GM18907 (cell line): ENCODE measurements around the gene PAK2.
"Not testable (repeated sequence)": the region's sequence is repeated elsewhere in the genome, so short reads cannot be mapped to it uniquely, and the experiment has no call there.

Experiments used
- ATAC-seq: cut with Tn5 transposase; IDR thresholded peaks from one replicate; pipeline ENCODE4 v1.9.1; 2021; ENCODE audit warnings: mild to moderate bottlenecking, moderate library complexity; ENCODE audit not compliant: unreplicated experiment

The PAK2 gene

DNA sequence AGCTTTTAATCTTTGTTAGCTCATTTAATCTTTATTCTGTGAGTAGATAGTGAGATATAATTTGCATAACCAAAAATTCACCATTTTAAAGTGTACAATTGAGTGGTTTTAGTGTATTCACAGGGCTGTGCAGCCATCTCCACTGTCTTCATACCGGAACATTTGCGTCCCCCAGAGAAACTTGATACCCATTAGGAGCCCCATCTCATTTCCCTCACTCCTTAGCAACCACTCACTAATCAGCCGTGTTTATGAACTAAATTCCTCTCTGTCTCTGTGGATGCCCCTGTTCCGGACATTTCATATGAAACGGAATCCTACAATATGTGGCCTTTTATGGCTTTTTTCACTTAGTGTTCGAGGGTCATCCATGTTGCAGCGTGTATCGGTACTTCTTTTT lies 38.2 kb downstream of the PAK2 start:
- ATAC-seq = no peak

DNA sequence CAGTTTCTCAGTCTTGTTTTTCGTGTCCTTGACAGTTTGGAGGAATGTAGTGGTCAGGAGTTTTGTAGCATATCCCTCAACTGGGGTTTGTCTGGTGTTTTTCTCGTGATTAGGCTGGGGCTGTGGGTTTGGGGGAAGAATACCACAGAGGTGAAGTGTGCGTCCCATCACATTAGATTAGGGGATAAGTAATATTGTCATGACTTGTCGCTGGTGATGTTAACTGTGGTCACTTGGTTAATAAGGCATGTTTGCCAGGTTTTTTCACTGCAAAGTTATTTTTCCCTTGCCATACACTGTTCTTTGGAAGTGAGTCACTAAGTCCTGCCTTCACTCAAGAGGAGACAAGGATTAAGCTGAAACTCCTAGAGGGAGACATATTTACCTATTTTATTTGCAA lies 39.1 kb downstream of the PAK2 start:
- no peak for ATAC-seq

DNA sequence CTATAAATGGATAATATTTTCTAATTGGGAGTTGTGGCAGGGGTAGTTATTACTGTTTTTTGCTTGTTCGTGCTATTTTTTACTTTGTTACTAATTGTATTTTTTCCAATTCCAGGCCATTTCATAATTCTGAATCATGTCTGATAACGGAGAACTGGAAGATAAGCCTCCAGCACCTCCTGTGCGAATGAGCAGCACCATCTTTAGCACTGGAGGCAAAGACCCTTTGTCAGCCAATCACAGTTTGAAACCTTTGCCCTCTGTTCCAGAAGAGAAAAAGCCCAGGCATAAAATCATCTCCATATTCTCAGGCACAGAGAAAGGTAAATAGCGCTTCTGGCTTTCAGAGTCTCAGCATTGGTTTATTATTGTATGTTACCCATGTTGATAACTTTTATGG lies 42.9 kb downstream of the PAK2 start:
- ATAC-seq = no peak

DNA sequence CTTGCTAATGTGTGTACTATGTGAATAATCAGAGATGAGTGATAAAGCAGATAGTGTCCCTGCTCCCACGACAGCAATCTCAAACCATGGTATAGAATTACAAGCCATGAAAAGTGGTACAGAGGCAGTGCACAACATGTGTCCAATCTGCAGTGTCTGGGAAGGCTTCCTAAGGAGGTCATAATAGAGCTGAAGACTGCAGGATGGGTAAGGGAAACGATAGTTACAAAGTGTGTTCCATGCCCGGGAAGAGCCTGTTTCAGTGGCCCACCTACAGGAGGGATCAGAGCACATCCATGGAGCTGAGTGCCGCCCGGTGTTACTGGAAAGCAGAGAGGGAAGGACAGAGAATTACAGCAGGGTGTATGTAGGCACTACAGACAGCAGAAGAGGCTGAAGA lies 48.9 kb downstream of the PAK2 start:
- ATAC-seq = no peak

DNA sequence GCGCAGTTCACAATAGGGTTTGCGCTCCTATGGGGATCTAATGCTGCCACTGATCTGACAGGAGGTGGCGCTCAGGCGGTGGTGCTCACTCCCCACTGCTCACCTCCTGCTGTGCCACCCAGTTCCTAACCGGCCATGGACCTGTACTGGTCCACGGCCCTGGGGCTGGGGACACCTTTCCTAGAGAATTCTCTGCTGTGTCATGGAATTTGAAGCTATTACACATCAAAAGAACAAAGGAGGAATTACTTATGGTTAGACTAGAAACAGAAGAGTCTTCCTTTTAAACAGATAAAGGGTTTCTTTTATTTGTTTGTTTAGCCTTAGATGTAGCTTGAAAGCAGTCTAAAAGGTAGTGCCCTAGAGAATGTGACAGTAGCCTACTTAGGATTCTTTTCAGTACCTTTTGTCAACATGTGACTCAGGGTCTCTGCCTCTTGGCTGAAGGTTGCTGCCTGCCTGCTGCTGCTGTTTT lies 50.3 kb downstream of the PAK2 start:
- ATAC-seq = no peak

DNA sequence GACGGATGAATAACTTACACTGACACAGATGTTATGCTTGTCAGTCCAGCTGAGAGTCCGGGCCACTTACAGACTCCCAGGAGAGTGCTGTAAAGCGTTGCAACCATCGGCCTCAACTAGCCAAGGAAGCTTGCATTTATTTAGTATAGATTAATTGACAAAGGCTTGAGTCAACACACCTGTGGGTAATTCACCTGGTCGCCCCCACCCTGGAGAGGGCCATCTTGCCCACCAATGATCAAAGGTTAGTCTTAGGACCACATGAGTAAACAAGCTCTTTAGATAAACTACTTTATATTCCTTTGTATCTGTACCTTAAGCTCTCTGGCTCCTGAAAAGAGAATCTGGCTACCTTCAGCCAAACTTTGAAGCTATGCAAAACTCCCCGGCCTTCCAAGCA lies 51.0 kb downstream of the PAK2 start:
- no peak for ATAC-seq

DNA sequence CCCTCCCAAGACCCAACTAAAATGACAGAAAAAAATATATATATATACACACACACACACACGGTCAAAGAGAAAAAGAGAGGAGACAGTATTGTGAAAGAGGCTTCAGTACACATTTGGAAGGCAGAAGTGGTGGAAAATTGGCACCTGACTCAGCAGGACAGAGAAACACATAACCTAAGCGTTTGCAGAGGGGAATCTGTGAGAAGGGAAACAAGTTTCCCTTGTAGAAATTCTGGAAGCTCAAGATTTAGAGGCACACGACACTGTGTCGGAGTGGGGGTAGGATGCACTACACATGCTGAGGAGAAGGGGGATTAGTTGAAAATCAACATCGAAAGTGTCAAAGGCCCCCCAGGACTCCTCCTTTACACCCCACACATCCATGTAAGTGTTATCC lies 53.1 kb downstream of the PAK2 start:
- ATAC-seq = no peak

DNA sequence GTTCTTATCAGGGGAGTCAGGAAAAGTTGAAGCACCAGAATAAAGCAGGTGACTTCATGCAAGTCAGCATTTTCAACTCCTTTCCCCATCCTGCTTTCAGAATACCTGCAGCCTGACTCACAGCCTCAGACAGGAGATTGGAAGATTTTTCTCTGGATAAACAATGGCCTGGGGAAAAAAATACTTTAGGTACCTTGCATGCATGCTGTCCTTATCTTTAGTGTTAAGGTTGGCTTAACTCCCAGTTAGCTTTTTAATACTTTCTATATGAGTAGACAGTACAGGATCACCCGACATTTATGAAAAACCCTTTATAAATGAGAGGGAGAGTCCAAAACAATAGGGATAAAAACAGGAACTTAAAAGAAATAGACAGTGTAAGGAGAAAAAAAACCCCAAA lies 53.6 kb downstream of the PAK2 start:
- ATAC-seq = no peak

DNA sequence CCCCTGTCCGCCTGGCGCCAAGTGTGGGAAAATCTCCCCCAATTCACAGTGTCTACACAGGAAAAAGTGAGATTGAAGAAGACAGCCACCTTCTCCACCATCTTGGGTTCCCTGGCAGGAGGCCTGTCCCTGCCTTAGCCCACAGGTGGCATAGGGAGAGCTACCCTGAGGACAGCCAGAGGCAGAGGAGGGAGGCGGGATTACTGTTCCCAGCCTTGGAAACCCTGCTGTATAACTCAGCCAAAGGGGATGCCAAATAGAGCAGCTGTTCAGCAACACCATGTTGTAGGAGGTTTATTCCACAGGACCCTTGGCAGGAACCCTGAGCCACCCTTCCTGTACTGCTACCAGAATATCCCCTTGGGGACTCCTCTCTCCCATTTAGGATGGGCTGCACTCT lies 54.8 kb downstream of the PAK2 start:
- no peak for ATAC-seq

DNA sequence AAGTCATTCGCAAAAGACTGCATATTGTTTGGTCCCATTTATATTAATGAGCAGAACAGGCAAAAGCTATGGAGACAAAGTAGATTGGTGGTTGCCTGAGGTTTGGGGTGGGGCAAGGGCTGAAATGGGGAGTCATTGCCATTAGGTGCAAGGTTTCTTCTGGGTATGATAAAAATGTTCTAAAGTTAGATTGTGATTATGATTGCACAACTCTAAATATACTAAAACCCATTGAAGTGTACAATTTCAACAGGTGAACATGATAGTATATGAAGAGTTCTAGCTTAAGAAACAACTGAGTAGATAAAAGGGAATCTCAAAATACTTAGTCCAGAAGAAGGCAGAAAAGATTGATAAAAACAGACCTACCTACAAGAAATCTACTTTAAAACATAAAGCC lies 56.7 kb downstream of the PAK2 start:
- ATAC-seq = no peak

DNA sequence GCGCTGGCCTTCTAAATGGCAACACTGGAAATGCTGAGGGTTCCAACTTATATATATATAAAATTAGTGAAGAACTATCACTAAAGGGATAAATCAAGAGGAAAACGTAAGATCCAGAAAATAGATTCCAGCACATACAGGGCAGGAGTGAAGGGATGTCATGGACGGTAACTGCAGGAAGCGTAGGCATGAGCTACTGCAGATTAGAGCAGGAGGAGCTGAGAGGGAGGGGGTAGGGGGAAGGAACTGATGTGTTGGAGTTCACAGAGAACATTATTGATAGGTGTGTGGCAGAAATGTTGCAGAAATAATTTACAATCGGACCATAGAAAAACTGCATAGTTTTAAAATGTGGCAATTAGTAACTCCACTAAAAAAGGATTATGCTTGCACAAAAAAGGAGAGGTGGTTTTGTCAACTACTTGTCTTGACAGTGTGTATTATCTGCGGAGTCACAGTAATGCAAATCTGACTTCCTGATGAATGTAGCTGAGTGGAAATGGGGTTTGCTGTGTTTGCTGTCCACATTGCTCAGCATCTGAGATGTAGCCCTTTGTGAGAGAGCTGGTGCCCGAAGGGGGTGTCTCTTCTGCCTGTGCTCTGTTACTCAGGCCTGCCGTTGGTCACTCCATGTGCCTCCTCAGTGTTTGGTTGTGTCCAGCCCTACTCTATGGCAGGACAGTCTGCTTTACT lies 61.2 kb downstream of the PAK2 start:
- no peak for ATAC-seq

DNA sequence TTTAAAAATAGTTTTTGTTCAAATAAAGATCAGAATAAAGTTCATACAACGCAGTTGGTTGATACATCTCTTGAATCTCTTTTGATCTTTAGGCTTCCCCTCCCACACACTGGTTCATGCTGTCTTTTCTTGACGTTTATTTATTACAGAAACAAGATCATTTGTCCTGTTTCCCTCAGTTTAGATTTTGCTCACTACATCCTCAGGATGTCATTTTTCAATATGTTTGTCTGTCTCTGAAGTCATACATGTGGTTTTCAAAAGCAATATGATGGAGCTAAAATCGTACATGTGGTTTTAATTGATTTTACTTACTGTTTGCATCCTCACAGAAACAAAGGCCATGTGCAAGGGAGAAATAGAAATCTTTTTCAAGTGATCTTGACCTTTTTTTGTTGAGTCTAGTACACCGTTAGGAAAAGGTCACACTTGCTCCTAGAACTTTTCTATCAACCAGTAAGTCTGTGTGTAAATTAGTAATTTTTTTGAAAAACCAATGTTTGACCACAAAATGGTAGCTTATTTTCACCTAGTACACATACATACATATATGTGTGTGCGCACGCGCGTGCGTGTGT lies 64.3 kb downstream of the PAK2 start:
- ATAC-seq = no peak

DNA sequence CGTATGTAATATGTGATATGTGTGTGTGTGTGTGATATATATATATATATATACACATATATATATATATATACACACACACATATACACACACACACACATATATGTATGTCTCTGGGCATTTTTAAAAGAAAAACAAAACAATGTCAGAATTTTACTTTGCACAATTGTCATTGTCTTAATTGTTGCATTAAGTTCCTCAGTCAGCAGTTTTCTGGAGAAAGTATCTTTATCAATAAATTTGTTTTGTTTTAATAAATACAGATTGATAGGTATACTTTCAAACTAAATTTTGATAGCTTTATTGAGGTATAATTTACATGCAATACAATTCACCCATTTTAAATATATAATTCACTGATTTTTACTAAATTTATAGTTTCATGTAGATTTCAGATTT lies 65.1 kb downstream of the PAK2 start:
- ATAC-seq = no peak

DNA sequence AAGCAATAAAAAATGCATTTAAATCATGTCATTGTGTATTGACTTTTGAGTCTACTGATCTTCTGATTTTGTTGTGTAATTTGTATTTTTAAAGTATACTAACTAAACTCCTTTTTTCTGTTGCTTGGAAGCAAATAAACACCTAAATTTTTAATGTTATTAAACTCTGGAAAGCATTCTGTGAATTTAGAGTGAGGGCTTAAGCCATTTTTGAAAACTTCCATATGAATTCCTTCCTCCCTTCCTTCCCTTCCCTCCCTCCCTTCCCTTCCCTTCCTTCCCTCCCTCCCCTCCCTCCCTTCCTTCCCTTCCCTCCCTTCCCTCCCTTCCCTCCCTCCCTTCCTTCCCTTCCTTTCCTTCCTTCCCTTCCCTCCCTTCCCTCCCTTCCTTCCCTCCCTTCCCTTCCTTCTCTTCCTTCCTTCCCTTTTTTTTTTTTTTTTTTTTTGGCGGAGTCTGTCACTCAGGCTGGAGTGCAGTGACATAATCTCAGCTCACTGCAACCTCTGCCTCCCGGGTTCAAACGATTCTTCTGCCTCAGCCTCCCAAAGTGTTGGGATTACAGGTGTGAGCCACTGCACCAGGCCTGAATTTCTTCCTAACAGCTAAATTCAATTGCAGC lies 71.4 kb downstream of the PAK2 start:
- no peak for ATAC-seq

DNA sequence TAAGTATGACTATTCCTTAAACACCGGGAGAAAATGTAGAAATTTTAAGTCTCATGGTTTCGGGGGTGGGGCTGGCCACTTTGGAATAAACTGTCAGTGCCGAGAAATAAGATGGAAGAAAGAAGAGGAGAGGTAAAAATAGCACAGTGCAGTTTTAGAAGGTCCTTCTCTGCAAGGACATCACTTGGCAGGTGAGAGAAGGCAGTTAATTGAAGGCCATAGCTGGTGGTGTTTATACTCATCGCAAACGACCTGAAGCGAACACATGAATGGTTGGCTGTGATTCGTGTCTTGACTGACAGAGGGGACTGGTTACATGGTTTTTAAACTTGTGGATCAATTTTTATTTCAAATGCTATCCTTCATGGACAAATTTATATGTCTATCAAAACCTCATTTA lies 73.2 kb downstream of the PAK2 start:
- ATAC-seq = no peak

DNA sequence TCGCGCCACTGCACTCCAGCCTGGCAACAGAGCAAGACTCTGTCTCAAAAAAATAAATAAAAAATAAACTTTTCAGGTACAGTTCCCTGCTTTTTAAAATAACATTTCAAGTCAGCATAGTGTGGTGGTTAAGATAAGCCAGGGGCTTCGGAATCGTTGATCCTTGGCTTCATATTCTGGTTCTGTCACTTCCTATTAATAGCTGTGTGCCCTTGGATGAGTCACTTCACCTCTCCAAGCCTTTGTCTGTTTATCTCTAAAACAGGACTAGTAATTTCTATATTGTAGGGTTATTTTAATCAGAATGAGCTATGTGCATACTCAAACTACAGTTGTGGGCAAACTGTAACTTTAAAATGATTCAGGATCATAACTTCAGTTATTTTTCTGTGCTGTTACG lies 74.2 kb downstream of the PAK2 start:
- ATAC-seq = no peak

DNA sequence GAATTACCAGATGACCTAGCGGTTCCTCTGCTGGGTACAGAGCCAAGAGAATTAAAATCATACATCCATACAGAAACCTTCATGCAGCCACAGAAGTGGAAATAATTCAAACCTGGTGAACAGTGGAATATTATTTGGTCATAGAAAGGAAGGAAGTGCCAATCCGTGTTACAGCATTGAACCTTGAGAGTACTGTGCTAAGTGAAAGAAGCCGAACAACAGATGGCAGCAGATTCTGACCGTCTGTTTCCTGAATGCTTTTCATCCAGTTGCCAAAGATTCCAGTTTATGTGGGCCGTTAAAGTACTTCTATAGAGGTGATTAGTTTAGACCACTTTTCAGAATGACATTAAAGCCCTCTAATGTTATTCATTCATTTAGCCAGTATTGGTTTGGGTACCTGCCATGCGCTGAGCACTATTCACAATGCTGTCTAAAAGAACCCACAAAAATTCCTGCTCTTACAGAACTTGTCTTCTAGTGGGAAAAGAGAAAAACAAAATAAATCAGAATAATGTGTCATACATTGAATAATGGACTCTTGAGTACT lies 82.2 kb downstream of the PAK2 start:
- ATAC-seq = no peak

DNA sequence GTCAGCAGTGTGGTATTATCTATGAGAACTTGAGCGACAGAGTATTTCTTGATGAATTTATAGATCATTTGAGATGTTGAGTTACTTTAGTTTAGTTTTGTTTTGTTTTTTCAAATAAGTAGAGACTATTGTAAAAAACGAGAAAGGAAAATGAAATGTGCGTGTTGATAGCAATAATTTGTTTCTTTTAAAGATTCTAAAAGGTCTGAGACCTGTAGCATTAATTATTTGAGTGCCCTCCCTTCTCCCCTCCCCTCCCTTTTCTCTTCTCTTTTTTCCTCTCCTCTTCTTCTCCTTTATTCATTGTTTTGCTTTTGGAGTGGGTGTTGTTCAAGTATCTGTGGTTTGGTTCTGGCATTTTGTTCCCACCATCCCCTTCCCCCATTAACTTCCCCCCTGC lies 90.0 kb downstream of the PAK2 start:
- not testable (repeated sequence) for ATAC-seq

DNA sequence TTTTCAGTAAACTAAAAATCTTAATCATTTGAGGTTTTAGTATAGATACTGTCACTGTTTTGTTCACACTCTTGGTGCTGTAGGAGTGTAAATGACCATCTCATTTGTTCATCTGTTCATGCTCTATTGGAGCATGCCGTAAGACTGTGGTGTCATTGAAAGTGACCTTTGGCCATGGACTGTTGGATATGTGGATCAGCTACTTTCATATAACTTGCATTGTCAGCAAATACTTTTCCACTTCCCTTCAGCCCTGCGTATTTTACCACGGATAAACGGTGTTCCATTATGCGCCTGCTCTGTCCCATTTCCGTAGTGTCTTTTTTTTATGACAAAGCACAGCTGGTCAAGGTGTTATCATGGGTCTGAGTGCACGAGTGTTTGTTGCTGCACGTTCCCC lies 95.4 kb downstream of the PAK2 start:
- no peak for ATAC-seq

DNA sequence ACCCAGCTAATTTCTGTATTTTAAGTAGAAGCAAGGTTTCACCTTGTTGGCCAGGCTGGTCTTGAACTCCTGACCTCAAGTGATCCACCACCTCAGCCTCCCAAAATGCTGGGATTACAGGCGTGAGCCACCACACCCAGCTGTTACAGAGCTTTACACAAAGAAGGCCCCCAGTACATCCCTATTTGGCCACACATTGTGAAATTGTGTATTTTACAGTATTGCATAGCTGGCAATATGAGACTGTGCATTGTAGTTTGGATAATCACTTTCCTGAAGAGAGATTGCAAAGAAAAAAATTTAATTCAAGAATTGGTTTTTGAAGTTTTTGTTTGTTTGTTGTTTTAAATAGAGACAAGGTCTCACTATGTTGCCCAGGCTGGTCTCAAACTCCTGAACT lies 97.0 kb downstream of the PAK2 start:
- not testable (repeated sequence) for ATAC-seq

DNA sequence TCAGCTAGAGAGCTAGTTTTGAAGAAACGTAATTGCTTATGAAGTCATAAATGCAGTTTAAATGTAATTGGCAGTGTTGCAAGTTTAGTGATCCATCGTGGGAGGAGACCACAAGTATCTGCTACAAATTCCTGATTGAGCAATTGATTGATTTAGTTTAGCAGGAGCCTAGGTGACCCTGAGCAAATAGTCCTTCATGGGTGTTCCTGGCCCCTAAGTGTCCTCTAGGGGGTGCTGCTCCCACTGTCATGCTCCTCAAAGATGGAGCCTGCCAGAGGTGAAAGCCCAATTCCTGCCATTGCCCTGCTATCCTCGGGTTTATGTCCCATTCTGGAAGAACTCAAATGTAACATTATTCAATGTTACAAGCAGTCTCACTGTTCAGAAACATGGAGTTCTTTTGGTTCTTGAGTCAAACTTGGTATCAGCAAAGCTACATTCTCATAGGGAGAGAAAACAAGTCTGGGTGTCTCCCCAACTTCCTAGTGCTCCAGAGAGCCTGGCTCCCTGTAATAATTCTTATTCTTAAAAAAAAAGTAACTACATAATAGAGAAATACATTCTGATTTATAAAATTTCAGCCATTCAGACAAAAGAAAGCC lies 98.3 kb downstream of the PAK2 start:
- ATAC-seq = no peak

DNA sequence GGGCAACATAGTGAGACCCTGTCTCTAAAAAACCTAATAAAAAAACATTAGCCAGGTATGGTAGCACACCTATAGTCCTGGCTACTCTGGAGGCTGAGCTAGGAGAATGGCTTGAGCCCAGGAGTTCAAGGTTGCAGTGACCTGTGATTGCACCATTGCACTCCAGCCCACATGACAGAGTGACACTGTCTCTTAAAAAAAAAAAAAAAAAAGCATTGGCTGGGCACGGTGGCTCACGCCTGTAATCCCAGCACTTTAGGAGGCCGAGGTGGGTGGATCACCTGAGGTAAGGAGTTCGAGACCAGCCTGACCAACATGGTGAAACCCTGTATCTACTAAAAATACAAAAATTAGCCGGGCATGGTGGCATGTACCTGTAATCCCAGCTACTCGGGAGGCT lies 99.7 kb downstream of the PAK2 start:
- ATAC-seq = not testable (repeated sequence)
